ENCODE measurements around the gene UCK2. TPM values are rescaled to one million over a fixed set of nuclear protein-coding genes. Genes with fewer than 3 reads are reported as not detected.

The UCK2 gene
- total and polyA plus RNA-seq, 9 of the 15 experiments (the other 6 are each of a cell fraction or from before 2014, with no cell fraction given): 71.6 to 145 (median 95.8) TPM

GRCh38 chr1:165834229-165834628, 6.8 kb downstream of the UCK2 start:
- no peak overlapping the region for H2AFZ ChIP-seq (ENCODE audit: low read depth, low read length)
- DNase-seq (ENCODE audit: extremely low read depth in 1 of 4, low spot score in 3 of 4) (no peak), FAIRE-seq (no peak), ATAC-seq (no peak)
- H3K4me1 ChIP-seq (replicated peaks in 1 of 2; ENCODE audit: control insufficient read depth in 2 of 2, insufficient read depth in 2 of 2, low read length in 2 of 2): peaks cover 18 to 49% of the 10 kb centered on the region in 2 experiments
- ChIA-PET CTCF (ENCODE audit: low intra/inter-chr PET ratio) (no interaction called here), POLR2A (interaction anchor here (1.5 to 3.1 kb wide), 2 partner anchors 9 to 11 kb away, joined by 3 to 11 read pairs; no protein-coding TSS in a partner anchor)
- BruUV-seq (replicated peaks): no TSS peak
- H3K4me3 ChIP-seq: no peak overlapping the region
- H3K27ac ChIP-seq (ENCODE audit: extremely low read depth, low read depth, low read length): no peak overlapping the region
- no peak overlapping the region for H3K9ac ChIP-seq (ENCODE audit: insufficient read depth in 1 of 2, low read depth in 2 of 2, low read length in 2 of 2)
- H3K9me1 ChIP-seq (ENCODE audit: control insufficient read depth, insufficient read depth, low read length): no peaks in the 10 kb centered on the region
- in situ Hi-C loops (cut with MboI): no loop called here
- H3K4me2 ChIP-seq (ENCODE audit: insufficient read depth, low read length): no peak overlapping the region
- intact Hi-C loops (cut with micrococcal nuclease): no loop called here
- no peaks in the 10 kb centered on the region for H3K27me3 ChIP-seq (ENCODE audit: control insufficient read depth in 2 of 2, insufficient read depth in 2 of 2, low read length in 2 of 2)
- peaks cover 99% of the 10 kb centered on the region for H3K79me2 ChIP-seq (ENCODE audit: control insufficient read depth, insufficient read depth, low read length)
- H3K36me3 ChIP-seq (ENCODE audit: control insufficient read depth, insufficient read depth, low read length): peaks cover 32% of the 10 kb centered on the region; the same call in 2 of the 3 replicates
- H4K20me1 ChIP-seq (replicated peaks; ENCODE audit: control insufficient read depth, insufficient read depth, low read length): peaks cover 11% of the 10 kb centered on the region; the same call in 1 of the 2 replicates
- H3K9me3 ChIP-seq (replicated peaks; ENCODE audit: control insufficient read depth, insufficient read depth, low read depth, low read length): no peaks in the 10 kb centered on the region
- TF ChIP-seq PHF21A (IDR thresholded peaks at IDR 0.05; ENCODE audit: borderline replicate concordance, low read depth) (no peak), ZNF766 (CRISPR knock-in tag; conservative IDR thresholded peaks at IDR 0.05) (no peak), USF2 (CRISPR knock-in tag; IDR thresholded peaks at IDR 0.05) (no peak), ZNF277 (CRISPR knock-in tag; IDR thresholded peaks at IDR 0.05; ENCODE audit: borderline replicate concordance) (no peak), ZNF592 (IDR thresholded peaks at IDR 0.05) (no peak), SIN3B (IDR thresholded peaks at IDR 0.05; ENCODE audit: low read depth) (no peak), ZNF282 (CRISPR knock-in tag; IDR thresholded peaks at IDR 0.05) (no peak), NCOA4 (IDR thresholded peaks at IDR 0.05; ENCODE audit: partially characterized antibody) (no peak), FIP1L1 (IDR thresholded peaks at IDR 0.05; ENCODE audit: low read depth, low read length, poor library complexity, severe bottlenecking) (no peak)
- 59% methylated on average over 1 of the region's 1 CpG for WGBS (ENCODE audit: insufficient coverage, low coverage, missing lambda C conversion rate)

Data from K562 (cell line).